ENCODE data around the gene ETV2. TPM values are rescaled to one million over a fixed set of nuclear protein-coding genes. Genes with fewer than 3 reads are reported as not detected.
A peak's percentile ranks its signal among the peaks of the same experiment; 100 is the strongest.

Gene ETV2
- total RNA-seq, 1 donor from 2014 or later: 0.45 TPM

DNA sequence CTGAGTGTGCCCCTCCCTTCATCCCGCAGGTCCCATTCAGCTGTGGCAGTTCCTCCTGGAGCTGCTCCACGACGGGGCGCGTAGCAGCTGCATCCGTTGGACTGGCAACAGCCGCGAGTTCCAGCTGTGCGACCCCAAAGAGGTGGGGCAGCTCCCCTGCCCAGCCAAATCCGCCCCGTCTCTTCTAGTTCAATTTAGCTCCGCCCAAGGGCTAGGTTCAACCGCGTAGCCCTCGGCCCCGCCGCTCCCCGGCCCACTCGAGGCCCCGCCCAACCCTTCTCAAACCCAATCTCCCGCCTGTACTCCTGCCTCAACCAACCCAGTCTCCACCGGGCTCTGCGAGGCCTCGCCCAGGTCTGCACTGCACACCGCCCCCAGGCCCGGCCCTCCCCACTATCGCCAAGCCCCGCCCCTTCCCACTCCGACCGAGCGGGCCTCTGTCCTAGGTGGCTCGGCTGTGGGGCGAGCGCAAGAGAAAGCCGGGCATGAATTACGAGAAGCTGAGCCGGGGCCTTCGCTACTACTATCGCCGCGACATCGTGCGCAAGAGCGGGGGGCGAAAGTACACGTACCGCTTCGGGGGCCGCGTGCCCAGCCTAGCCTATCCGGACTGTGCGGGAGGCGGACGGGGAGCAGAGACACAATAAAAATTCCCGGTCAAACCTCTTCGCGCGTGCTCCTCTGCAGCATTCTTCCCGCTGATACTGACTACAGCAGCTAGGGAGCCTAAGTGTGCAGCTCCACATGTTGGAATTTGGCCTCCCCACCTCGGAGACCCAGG is 2.9 kb downstream of the ETV2 start:
- Mint-ChIP-seq H3K27me3 (ENCODE audit: low read depth, unreplicated experiment) (no peaks in the 10 kb centered on the region), H3K27ac (ENCODE audit: unreplicated experiment) (peak overlapping the region; percentile 62), H3K4me3 (ENCODE audit: unreplicated experiment) (peak overlapping the region; percentile 81), H3K36me3 (ENCODE audit: low read depth, unreplicated experiment) (peaks cover 2% of the 10 kb centered on the region), H3K9me3 (ENCODE audit: unreplicated experiment) (no peaks in the 10 kb centered on the region), H3K4me1 (ENCODE audit: low read depth, unreplicated experiment) (peaks cover 5% of the 10 kb centered on the region)
- Histone ChIP-seq H3K9ac (ENCODE audit: low read length) (peak overlapping the region; percentile 70), H3K79me2 (ENCODE audit: insufficient read depth, low read length) (peaks cover 13% of the 10 kb centered on the region), H3K4me3 (ENCODE audit: insufficient read depth, low read depth, low read length) (peak overlapping the region; percentile 56), H3K4me2 (ENCODE audit: low read length) (peak overlapping the region; percentile 95), H3K36me3 (ENCODE audit: insufficient read depth, low read length) (no peaks in the 10 kb centered on the region), H3K9me3 (ENCODE audit: insufficient read depth, low read depth, low read length) (no peaks in the 10 kb centered on the region), H3K4me1 (ENCODE audit: insufficient read depth, low read length) (peaks cover 21% of the 10 kb centered on the region), H3K27ac (ENCODE audit: low read depth, low read length) (no peak overlapping the region), H3K27me3 (ENCODE audit: insufficient read depth, low read length) (no peaks in the 10 kb centered on the region), H2AFZ (ENCODE audit: low read depth, low read length) (peak overlapping the region; percentile 95), H4K20me1 (ENCODE audit: insufficient read depth, low read length) (no peaks in the 10 kb centered on the region)
- FAIRE-seq: no peak
- DNase-seq (ENCODE audit: low read depth): peak; percentile 84
- TF ChIP-seq EZH2 (IDR thresholded peaks at IDR 0.05; ENCODE audit: insufficient read depth, low read length) (no peak), CTCF (IDR thresholded peaks at IDR 0.05; ENCODE audit: insufficient read depth, low read depth, low read length) (no peak)

- Histone ChIP-seq H3K79me2 (ENCODE audit: insufficient read depth, low read length) (peaks cover 20% of the 10 kb centered on the region), H3K9ac (ENCODE audit: low read length) (peak overlapping the region; percentile 70), H3K27ac (ENCODE audit: low read depth, low read length) (no peak overlapping the region), H3K36me3 (ENCODE audit: insufficient read depth, low read length) (no peaks in the 10 kb centered on the region), H3K9me3 (ENCODE audit: insufficient read depth, low read depth, low read length) (no peaks in the 10 kb centered on the region), H3K4me1 (ENCODE audit: insufficient read depth, low read length) (peaks cover 21% of the 10 kb centered on the region), H3K4me3 (ENCODE audit: insufficient read depth, low read depth, low read length) (peak overlapping the region; percentile 47), H3K4me2 (ENCODE audit: low read length) (peak overlapping the region; percentile 95), H4K20me1 (ENCODE audit: insufficient read depth, low read length) (peaks cover under 1% of the 10 kb centered on the region), H2AFZ (ENCODE audit: low read depth, low read length) (peak overlapping the region; percentile 95), H3K27me3 (ENCODE audit: insufficient read depth, low read length) (no peaks in the 10 kb centered on the region)
- no peak for FAIRE-seq
- Mint-ChIP-seq H3K36me3 (ENCODE audit: low read depth, unreplicated experiment) (peaks cover 2% of the 10 kb centered on the region), H3K27me3 (ENCODE audit: low read depth, unreplicated experiment) (no peaks in the 10 kb centered on the region), H3K9me3 (ENCODE audit: unreplicated experiment) (no peaks in the 10 kb centered on the region), H3K4me1 (ENCODE audit: low read depth, unreplicated experiment) (peaks cover 5% of the 10 kb centered on the region), H3K4me3 (ENCODE audit: unreplicated experiment) (peak overlapping the region; percentile 81), H3K27ac (ENCODE audit: unreplicated experiment) (peak overlapping the region; percentile 62)
- TF ChIP-seq CTCF (IDR thresholded peaks at IDR 0.05; ENCODE audit: insufficient read depth, low read depth, low read length) (no peak), EZH2 (IDR thresholded peaks at IDR 0.05; ENCODE audit: insufficient read depth, low read length) (no peak)
- no peak for DNase-seq (ENCODE audit: low read depth)
Measured at GRCh38 chr19:35644987-35645679, 3.6 kb downstream of the ETV2 start.
